ENCODE measurements around the gene FETUB.
A peak's percentile ranks its signal among the peaks of the same experiment; 100 is the strongest.

Gene FETUB

DNA sequence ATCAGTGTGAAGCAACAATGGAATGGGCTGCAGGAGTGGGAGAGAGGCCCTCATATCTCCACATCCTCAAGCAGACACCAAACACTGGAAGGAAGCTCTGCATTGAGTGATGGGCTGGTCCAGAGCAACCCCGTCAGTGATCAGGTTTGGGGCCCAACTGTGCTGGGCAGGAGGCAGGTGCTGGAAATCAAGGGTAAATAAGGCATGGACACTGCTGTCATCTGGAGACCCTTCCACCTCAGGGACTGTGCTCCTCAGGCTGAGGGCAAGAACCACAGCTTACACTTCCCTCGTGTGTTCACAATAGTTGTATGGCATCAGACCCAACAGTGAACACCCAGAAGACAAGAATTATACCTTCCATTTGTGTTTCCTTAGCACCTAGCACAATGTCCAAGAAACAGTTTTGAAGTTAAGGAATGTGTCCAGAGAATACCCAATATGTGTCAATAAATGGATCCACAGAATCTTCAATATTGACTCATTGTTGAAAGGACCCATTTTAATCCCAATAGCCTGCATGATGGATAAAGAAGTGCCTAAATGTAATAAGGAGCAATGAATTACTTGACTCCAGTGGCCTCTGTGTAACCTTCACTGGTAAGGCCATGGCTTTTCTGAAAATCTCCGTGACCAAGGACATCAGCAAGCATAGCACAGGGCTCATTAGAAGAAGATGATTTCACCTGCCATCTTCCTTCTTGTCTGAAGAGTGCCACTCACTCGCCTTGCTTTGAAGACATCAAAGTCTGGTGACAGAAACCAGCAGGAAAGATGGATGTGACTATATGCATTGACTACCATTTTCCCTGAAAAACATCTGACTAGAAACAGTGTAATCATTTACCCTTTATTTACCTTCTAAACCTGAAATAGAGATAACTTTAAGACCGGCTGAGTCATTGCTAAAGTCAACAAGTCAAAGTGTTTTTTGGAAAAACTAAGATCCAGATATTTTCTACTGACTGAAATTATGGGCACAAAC, 34.3 kb upstream of the FETUB start:
- H3K4me1 Mint-ChIP-seq: no peaks in the 10 kb centered on the region
- no peaks in the 10 kb centered on the region for H3K36me3 Mint-ChIP-seq
- no peak overlapping the region for H3K4me3 Mint-ChIP-seq
- no peak overlapping the region for H3K27ac Mint-ChIP-seq
- no peaks in the 10 kb centered on the region for H3K27me3 Mint-ChIP-seq
- H3K9me3 Mint-ChIP-seq: no peaks in the 10 kb centered on the region

DNA sequence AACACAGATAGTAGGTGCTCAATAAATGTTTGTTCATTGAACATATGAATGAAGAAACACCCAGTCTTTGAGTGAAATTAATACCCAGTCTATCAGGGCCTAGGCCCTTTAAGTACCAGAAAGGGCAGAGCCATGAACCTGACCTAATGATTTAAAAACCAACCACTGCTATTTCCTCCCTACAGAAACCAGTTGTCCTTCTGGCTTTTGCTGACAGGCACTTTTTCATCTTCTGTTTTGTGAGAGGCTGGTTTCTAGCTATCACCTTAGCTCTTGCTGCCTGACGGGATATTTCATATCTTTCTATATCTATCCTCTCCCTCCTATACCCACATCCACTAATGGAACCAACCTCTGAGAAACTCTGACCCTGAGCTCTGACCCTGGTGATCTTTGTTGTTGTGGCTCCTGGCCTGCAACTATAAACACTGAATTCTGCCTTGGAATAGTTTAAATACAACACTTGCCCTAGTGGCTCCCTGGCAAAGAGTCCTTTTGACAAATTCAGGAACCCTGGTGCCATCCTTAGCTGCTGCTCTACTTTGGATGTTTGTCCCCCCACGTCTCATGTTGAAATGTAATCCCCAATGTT, 31.5 kb upstream of the FETUB start:
- no peaks in the 10 kb centered on the region for H3K36me3 Mint-ChIP-seq
- H3K27me3 Mint-ChIP-seq: no peaks in the 10 kb centered on the region
- H3K4me3 Mint-ChIP-seq: no peak overlapping the region
- no peak overlapping the region for H3K27ac Mint-ChIP-seq
- H3K4me1 Mint-ChIP-seq: no peaks in the 10 kb centered on the region
- H3K9me3 Mint-ChIP-seq: no peaks in the 10 kb centered on the region

DNA sequence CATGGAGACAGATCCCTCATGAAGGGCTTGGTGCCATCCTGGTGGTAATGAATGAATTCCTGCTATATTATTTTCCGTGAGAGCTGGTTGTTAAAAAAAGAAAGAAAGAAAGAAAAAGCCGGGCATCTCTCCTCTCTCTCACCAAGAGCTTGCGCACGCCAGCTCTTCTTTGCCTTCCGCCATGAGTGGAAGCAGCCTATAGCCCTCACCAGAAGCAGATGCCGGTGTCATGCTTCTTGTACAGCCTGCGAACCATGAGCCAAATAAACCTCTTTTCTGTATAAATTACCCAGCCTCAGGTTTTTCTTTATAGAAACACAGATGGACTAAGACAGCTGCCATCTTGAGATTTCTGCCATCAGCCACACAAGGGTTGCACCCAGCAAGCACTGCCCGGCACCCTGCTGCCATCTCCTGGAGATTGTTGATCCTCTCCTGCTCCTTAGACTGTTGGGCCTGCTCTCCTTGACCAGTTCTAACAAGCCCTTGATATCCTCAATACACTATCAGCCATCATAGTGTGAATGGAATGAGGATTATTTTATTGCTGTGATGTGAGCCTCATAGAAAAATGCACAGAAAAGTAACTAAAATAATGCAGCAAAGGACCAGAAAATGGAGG, 30.8 kb upstream of the FETUB start:
- Mint-ChIP-seq H3K9me3 (no peaks in the 10 kb centered on the region), H3K4me3 (no peak overlapping the region), H3K36me3 (no peaks in the 10 kb centered on the region), H3K27ac (no peak overlapping the region), H3K4me1 (peaks cover 2% of the 10 kb centered on the region), H3K27me3 (peaks cover under 1% of the 10 kb centered on the region)

DNA sequence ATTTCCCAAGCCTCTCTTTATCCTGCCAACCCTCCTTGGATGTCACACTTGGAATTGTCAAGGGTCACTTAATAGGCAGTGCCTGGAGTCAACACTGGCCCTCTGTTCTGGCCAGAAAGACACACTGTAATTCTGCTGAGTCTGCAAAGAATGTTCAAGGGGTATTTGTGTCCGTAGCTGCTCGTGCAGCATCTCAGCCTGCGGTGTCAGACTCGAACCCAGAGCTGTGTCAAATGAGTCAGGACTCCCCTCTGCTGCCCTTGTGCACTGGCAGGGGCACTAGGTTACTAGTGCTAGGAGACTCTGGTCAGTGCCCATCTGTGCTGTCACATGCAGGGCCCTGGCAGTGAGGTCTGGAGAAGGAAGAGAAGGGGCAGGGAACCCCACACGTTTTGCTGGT, 28.1 kb upstream of the FETUB start:
- H3K36me3 Mint-ChIP-seq: no peaks in the 10 kb centered on the region
- no peak overlapping the region for H3K4me3 Mint-ChIP-seq
- peaks cover 3% of the 10 kb centered on the region for H3K27me3 Mint-ChIP-seq
- H3K4me1 Mint-ChIP-seq: peaks cover 18% of the 10 kb centered on the region
- no peaks in the 10 kb centered on the region for H3K9me3 Mint-ChIP-seq
- H3K27ac Mint-ChIP-seq: no peak overlapping the region

DNA sequence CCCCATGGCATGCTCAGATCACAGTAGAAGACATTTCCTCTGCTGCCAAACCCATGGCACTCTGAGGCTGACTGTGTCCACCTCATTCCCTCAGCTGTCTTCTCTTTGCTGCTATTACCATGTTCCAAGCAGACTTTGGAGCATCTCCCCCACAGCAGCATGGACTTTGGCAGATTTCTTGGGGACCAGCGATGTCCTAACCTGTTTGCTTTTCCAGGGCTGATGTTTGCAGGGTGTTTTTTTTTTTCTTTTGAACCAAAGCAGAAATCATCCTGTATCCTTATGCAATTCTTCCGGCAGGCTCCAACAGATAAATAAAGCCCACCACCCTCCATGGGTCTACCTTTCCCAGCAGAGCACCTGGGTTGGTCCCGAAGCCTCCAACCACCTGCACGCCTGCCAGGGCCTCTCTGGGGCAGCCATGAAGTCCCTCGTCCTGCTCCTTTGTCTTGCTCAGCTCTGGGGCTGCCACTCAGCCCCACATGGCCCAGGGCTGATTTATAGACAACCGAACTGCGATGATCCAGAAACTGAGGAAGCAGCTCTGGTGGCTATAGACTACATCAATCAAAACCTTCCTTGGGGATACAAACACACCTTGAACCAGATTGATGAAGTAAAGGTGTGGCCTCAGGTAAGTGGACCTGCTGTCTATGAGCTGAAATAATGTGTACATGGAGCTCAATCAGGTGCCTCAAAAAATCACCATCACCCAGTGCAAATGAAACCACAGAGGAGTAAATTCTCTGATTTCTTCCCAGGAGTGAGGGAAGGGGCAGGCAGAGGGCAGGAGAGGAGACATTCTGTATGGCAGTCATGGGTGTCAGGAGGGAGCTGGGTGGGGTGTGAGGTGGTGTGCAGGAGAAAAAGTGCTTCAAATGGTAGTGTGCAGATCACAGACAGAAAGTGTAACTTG, 27.2 kb upstream of the FETUB start, which contains the start of gene AHSG:
AHSG (plus strand) TSS at position 340 of the 916 bp plus-strand sequence; CDS start at position 422, 82 bp downstream.
- H3K9me3 Mint-ChIP-seq: no peaks in the 10 kb centered on the region
- no peaks in the 10 kb centered on the region for H3K36me3 Mint-ChIP-seq
- no peak within 1 kb of the TSS for H3K4me3 Mint-ChIP-seq
- peaks cover 26% of the 10 kb centered on the region for H3K4me1 Mint-ChIP-seq
- no peak within 1 kb of the TSS for H3K27ac Mint-ChIP-seq
- peaks cover 6% of the 10 kb centered on the region for H3K27me3 Mint-ChIP-seq

DNA sequence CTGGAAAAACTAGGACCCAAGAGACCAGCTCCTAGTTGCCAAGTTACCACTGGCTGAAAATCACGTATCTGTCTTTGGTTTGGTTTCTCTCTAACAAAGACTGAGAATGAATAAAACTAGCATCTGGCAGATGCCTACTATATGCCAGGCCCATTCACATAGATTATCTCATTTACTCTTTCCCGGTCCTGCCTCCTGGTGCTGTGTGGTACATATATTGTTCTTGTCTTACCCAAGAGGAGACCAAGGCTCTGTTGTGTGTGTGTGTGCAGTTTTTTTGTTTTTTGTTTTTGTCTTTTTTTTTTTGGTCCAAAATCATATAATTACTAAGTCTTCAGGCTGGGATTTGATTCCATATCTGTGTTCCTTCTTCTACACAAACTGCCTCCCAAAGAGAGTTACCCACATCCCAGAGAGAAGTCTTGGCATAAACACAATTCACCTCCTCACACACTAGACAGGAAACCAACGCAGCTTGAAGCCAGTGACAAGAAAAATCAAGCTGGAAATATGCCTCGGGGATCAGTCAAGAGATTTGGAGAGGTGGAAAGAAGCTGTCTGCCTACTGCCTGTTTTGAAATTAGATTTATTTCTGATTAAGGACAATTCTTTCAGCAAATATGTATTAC, 26.4 kb upstream of the FETUB start:
- Mint-ChIP-seq H3K36me3 (no peaks in the 10 kb centered on the region), H3K27me3 (peaks cover 12% of the 10 kb centered on the region), H3K27ac (peak overlapping the region; percentile 11), H3K9me3 (no peaks in the 10 kb centered on the region), H3K4me3 (no peak overlapping the region), H3K4me1 (peaks cover 28% of the 10 kb centered on the region)

DNA sequence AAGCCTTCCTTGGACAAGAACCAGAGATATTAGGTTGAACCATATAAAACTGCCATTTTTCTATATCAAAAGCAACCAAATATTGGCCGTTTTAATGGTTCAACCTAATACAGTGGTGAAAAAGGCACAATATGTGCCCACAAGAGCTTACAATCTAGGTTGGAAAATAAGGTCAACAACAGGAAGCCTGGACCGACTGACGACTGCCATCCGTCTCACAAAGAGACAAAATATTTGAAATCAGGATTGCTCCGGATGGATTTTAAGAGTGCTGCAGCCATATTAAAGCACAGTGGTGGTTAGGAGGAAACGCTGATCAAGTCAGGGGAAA, 26.0 kb upstream of the FETUB start:
- Mint-ChIP-seq H3K27me3 (peaks cover 12% of the 10 kb centered on the region), H3K4me3 (peak overlapping the region; percentile 9), H3K36me3 (no peaks in the 10 kb centered on the region), H3K4me1 (peaks cover 28% of the 10 kb centered on the region), H3K9me3 (no peaks in the 10 kb centered on the region), H3K27ac (peak overlapping the region; percentile 11)

DNA sequence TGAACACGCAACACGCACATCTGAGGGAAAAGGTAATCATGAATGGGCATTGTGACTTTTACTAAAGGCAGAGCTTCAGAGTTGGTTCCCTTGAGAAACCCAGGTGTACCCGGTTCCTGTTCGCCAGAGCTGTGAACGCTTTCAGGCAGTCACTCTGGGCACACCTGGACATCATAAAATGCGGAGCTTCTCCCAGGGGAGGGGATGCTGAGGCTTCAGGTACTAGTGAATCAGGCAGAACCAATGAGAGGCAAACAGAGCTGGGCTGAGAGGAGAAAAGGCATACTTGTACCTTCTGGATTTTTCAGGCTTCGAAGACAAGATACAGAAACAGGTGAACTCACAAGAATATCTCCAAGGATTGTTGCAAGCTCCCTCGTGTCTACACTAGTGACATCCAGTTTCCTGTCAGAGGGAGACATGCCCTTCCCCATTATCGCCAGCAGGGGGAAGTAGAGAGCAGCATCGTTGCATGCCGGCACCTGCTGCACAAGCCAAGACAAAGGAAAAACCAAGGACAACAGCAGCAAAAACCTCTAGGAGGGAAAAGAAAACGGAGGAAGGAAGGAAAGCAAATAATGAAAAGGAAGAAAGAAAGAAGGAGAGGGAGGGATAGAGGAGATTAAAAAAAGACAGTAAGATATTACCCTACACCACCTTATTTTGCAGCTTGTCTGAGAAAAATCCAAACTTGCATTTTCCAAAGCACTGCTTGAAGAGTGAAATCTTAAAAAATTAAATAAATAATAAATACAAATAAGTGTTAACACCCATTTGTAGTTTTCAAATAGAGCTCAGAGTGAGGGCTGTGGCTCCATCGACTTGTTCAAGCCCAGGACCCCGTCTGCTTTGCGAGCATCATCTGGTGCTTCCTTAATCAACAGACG, 25.4 kb upstream of the FETUB start:
- Mint-ChIP-seq H3K27ac (peak overlapping the region; percentile 31), H3K4me3 (peak overlapping the region; percentile 9), H3K4me1 (peaks cover 28% of the 10 kb centered on the region), H3K36me3 (no peaks in the 10 kb centered on the region), H3K9me3 (no peaks in the 10 kb centered on the region), H3K27me3 (peaks cover 12% of the 10 kb centered on the region)

DNA sequence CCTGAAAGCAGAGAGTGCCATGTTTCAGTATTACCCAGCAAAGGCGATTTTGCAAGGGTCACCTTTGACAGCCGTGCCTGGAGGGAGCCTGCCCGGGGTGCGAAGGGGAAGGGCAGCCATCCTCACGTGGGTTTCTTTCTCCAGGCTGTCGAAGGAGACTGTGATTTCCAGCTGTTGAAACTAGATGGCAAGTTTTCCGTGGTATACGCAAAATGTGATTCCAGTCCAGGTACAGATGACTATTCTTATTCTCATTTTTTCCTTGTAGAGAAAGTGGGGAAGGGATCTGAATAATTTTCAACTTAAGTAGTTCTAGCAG, 23.9 kb upstream of the FETUB start:
- Mint-ChIP-seq H3K9me3 (no peaks in the 10 kb centered on the region), H3K4me3 (no peak overlapping the region), H3K27me3 (peaks cover 12% of the 10 kb centered on the region)

DNA sequence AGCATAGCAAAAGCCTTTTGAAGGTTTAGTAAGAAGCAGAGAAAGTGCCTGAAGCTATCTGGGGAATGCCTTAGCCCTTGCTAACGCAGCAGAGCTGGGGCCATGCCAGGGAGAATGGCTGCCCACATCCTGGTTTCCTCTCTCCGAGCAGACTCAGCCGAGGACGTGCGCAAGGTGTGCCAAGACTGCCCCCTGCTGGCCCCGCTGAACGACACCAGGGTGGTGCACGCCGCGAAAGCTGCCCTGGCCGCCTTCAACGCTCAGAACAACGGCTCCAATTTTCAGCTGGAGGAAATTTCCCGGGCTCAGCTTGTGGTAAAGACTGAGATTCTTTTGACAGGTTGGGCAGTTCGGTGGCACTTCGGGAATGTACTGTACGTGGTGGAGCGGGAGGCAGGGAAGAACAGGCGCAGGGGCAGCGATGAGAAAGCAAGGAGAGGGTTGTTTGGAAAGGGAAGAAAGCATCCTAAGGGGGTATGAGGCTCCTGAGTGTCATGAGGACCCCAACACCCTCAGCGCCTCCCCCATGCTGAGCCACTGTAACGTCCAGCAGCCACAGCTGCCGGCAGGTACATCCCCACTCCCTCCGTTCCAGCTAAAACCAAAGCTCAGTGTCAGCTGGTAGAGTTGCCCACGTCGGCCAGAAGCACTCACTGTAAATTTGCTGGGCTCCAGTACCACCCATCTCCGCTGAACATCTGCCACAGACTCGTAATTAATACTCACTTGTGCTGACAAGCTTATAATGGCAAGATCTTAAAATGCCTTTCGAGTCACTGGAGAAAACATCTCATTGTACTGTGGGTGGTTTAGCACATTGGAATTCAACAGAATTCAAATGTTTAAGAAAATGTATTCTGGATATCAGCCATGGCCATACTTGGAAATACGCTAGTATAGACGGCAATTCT, 22.9 kb upstream of the FETUB start:
- Mint-ChIP-seq H3K27ac (peak overlapping the region; percentile 69), H3K4me1 (peaks cover 28% of the 10 kb centered on the region), H3K4me3 (peak overlapping the region; percentile 68), H3K27me3 (peaks cover 12% of the 10 kb centered on the region), H3K9me3 (no peaks in the 10 kb centered on the region), H3K36me3 (no peaks in the 10 kb centered on the region)

More for the DNA sequence above, 23.9 kb upstream of the FETUB start:
- H3K27ac Mint-ChIP-seq: no peak overlapping the region
- peaks cover 28% of the 10 kb centered on the region for H3K4me1 Mint-ChIP-seq
- no peaks in the 10 kb centered on the region for H3K36me3 Mint-ChIP-seq

DNA sequence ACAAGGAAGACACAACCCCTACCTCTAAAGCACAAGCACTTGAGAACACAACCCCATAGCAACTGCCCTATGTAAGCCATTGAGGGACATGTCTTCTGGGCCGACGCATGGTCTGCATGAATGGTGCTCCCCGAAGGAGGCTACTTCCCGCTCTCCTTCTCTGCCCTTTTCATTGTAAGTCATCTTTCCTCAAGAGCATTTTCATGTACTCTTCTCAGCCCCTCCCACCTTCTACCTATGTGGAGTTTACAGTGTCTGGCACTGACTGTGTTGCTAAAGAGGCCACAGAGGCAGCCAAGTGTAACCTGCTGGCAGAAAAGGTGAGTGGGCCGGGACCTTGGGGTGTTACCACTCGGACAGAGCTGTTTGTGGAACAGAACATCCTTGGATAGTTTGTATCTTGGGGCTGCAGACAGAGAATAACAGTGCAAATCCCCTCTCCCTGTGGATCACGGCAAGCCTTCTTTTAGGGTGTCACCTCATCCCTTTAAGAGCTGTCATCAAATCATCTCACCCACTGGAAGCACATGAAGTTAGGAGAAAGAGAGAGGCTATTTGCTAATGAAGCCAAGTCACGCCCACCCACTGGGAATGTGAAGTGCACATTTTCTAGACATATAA, 21.8 kb upstream of the FETUB start:
- Mint-ChIP-seq H3K36me3 (no peaks in the 10 kb centered on the region), H3K27me3 (peaks cover 12% of the 10 kb centered on the region), H3K27ac (no peak overlapping the region), H3K9me3 (no peaks in the 10 kb centered on the region), H3K4me1 (peaks cover 28% of the 10 kb centered on the region), H3K4me3 (no peak overlapping the region)

DNA sequence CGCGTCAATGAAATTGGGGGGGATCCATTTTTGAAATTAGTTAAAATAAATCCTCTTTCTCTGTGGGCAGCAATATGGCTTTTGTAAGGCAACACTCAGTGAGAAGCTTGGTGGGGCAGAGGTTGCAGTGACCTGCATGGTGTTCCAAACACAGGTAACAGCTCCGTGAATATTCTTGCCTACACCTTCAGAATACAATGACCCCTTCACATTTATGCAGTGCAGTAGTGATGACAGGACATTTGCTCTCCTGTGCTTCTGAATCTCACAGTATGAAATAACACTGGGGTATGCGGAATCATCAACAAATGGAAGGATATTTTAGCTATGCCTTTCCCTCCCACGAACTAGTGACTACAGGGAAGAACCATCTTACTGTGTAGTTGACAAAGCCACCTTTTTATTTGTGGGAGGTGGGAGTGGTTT, 20.4 kb upstream of the FETUB start:
- Mint-ChIP-seq H3K36me3 (no peaks in the 10 kb centered on the region), H3K9me3 (no peaks in the 10 kb centered on the region), H3K4me1 (peaks cover 23% of the 10 kb centered on the region), H3K27ac (no peak overlapping the region), H3K4me3 (no peak overlapping the region), H3K27me3 (peaks cover 11% of the 10 kb centered on the region)
